Right atrium auricular region (tissue), 2 donors: Measurements from ENCODE around the gene ECT2L. TPM values are rescaled to one million over a fixed set of nuclear protein-coding genes. Genes with fewer than 3 reads are reported as not detected.

ENCODE experiments used
- DNase-seq: peaks from one replicate; pipeline ENCODE4 v3.0.0-alpha.2; 2019; ENCODE audit warnings: low spot score
- H3K27ac ChIP-seq, 2 donors: fragments of 200-600 bp; sonication (generic); 1 replicate in 1 of 2; 2 replicates in 1 of 2; pipeline ENCODE4 v1.5.1; 2016 to 2019
- H3K27me3 ChIP-seq, 2 donors: fragments of 200-600 bp; sonication (generic); one replicate each; pipeline versions ENCODE4 v1.5.1 to v1.6.0; 2017 to 2019
- H3K36me3 ChIP-seq: fragments of 200-600 bp; sonication (generic); one replicate; pipeline ENCODE4 v1.5.1; 2016
- H3K4me1 ChIP-seq, 2 donors: fragments of 200-600 bp; sonication (generic); one replicate each; pipeline versions ENCODE4 v1.5.1 to v1.6.0; 2017 to 2019
- H3K4me3 ChIP-seq, 2 donors: fragments of 200-600 bp; sonication (generic); 1 replicate in 1 of 2; 2 replicates in 1 of 2; pipeline ENCODE4 v1.5.1; 2017 to 2019; ENCODE audit warnings: mild to moderate bottlenecking in 1 of 2, moderate library complexity in 1 of 2
- H3K9me3 ChIP-seq, 2 donors: fragments of 200-600 bp; sonication (generic); one replicate each; pipeline ENCODE4 v1.5.1; 2019
- total RNA-seq, 2 donors: library from RNA; depleted of rRNA; stranded (reverse); fragments of >200 nt; gene quantifications; one replicate each; pipeline ENCODE4 v1.1.0, GENCODE V29; 2016
- TF ChIP-seq, protein P1 (sequence below), 2 donors: fragments of 200-600 bp; sonication (generic); IDR thresholded peaks; one replicate each; pipeline ENCODE4 v1.5.1; 2019; ENCODE audit warnings: antibody characterized with exemption in 2 of 2

The ECT2L gene
- total RNA-seq, 2 donors from 2014 or later, result 1.1 to 3.5 TPM

- Histone ChIP-seq H3K27ac (peak overlapping the region; percentile 52 to 76), H3K27me3 (no peaks in the 10 kb centered on the region), H3K4me3 (no peak overlapping the region), H3K36me3 (no peaks in the 10 kb centered on the region), H3K4me1 (peaks cover 0 to 10% of the 10 kb centered on the region in 2 donors), H3K9me3 (no peaks in the 10 kb centered on the region)
- TF ChIP-seq, protein P1, sequence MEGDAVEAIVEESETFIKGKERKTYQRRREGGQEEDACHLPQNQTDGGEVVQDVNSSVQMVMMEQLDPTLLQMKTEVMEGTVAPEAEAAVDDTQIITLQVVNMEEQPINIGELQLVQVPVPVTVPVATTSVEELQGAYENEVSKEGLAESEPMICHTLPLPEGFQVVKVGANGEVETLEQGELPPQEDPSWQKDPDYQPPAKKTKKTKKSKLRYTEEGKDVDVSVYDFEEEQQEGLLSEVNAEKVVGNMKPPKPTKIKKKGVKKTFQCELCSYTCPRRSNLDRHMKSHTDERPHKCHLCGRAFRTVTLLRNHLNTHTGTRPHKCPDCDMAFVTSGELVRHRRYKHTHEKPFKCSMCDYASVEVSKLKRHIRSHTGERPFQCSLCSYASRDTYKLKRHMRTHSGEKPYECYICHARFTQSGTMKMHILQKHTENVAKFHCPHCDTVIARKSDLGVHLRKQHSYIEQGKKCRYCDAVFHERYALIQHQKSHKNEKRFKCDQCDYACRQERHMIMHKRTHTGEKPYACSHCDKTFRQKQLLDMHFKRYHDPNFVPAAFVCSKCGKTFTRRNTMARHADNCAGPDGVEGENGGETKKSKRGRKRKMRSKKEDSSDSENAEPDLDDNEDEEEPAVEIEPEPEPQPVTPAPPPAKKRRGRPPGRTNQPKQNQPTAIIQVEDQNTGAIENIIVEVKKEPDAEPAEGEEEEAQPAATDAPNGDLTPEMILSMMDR (IDR thresholded peaks at IDR 0.05), result no peak
- no peak for DNase-seq
Observed at GRCh38 chr6:138864343-138864890, 68.5 kb downstream of the ECT2L start.

DNA sequence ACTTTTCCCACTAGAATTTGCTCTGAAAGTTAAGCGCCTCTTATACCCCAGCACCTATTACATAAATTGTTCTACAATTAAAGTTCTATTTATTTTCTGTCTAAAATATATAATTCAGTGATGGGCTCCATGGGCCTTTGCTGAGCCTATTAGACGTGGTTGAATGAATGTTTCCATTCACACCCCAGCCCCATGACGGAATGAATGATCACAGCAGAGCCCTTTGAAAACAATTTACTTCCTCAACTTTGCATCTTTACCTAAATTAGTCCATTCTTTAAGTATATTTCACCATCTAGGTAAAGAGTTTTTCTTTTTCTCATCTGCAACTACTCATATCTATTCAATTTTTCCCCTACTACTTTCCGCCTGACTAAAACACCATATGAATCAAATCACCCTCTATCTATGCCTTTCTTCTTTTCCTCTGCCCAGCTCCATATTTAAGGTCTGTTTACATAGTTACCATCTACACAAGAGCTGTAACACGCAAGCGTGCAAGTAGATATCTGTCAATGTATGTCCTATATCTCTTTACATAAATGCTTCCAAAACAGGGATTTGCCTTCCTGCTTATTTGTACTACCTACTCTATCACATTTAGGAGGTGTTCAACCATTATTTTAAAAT lies 69.7 kb downstream of the ECT2L start:
- TF ChIP-seq, protein P1 (IDR thresholded peaks at IDR 0.05), result no peak
- DNase-seq, result no peak
- Histone ChIP-seq H3K27ac (peak overlapping the region in 1 of 2 donors; percentile 76), H3K36me3 (no peaks in the 10 kb centered on the region), H3K27me3 (no peaks in the 10 kb centered on the region), H3K4me1 (peaks cover 0 to 10% of the 10 kb centered on the region in 2 donors), H3K9me3 (no peaks in the 10 kb centered on the region), H3K4me3 (peak overlapping the region in 1 of 2 donors; percentile 1)

GRCh38 chr6:138868181-138868580 lies 72.3 kb downstream of the ECT2L start:
- peak overlapping the region; percentile 64 to 87 for H3K27ac ChIP-seq
- peaks cover 0 to 11% of the 10 kb centered on the region in 2 donors for H3K4me1 ChIP-seq
- no peak for DNase-seq
- H3K4me3 ChIP-seq, result no peak overlapping the region
- no peaks in the 10 kb centered on the region for H3K36me3 ChIP-seq
- TF ChIP-seq, protein P1 (IDR thresholded peaks at IDR 0.05), result no peak
- no peaks in the 10 kb centered on the region for H3K27me3 ChIP-seq
- H3K9me3 ChIP-seq, result no peaks in the 10 kb centered on the region

- no peak overlapping the region for H3K4me3 ChIP-seq
- DNase-seq, result peak; percentile 70
- H3K27me3 ChIP-seq, result no peaks in the 10 kb centered on the region
- no peaks in the 10 kb centered on the region for H3K9me3 ChIP-seq
- TF ChIP-seq, protein P1 (IDR thresholded peaks at IDR 0.05), result no peak
- peaks cover 0 to 16% of the 10 kb centered on the region in 2 donors for H3K4me1 ChIP-seq
- H3K27ac ChIP-seq, result peak overlapping the region; percentile 64 to 87
- no peaks in the 10 kb centered on the region for H3K36me3 ChIP-seq
Observed at GRCh38 chr6:138869398-138869797, 73.5 kb downstream of the ECT2L start.

DNA sequence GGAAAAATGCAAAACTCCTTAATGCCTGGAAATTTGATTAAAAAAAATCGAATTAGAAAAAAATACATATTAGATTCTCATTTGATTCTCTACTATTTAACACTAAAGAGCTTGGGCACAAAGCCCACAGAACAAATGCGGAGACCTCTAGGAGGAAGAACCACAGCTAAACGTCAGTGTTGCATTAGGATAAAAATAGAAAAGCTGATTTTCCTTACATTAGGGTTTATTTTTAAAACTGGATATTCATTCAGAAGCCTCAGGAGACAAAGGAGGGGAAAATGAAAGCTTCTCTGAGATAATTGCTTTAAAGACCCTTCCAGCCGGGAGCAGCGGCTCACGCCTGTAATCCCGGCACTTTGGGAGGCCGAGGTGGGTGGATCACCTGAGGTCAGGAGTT lies 77.3 kb downstream of the ECT2L start:
- Histone ChIP-seq H3K27me3 (no peaks in the 10 kb centered on the region), H3K9me3 (no peaks in the 10 kb centered on the region), H3K4me1 (peaks cover 0 to 16% of the 10 kb centered on the region in 2 donors), H3K27ac (peak overlapping the region in 1 of 2 donors; percentile 59), H3K4me3 (no peak overlapping the region), H3K36me3 (no peaks in the 10 kb centered on the region)
- TF ChIP-seq, protein P1 (IDR thresholded peaks at IDR 0.05), result no peak
- DNase-seq, result no peak
